ENCODE results near the gene COQ8A.

GRCh38 chr1:226912587-226913176 lies 27.4 kb upstream of the COQ8A start:
- no peak for TF ChIP-seq POLR2A (IDR thresholded peaks at IDR 0.05; ENCODE audit: low read depth, low read length)
- TF ChIP-seq POLR2AphosphoS5 (IDR thresholded peaks at IDR 0.05; ENCODE audit: low read depth, low read length) = no peak
- no peak for TF ChIP-seq TAF1 (IDR thresholded peaks at IDR 0.05; ENCODE audit: low read depth, low read length)
- no peak for TF ChIP-seq PAX5 (IDR thresholded peaks at IDR 0.05; ENCODE audit: insufficient read depth, low read length, severe bottlenecking)
- no peak for TF ChIP-seq POU2F2 (IDR thresholded peaks at IDR 0.05; ENCODE audit: low read depth, low read length)
- no peak for TF ChIP-seq SPI1 (IDR thresholded peaks at IDR 0.05; ENCODE audit: low read depth, low read length)
